AG09309 (cell line): ENCODE results near the gene TBC1D4.

Source experiments
- DNase-seq: peaks from one replicate; pipeline ENCODE4 v3.0.0-alpha.2; 2010; ENCODE audit warnings: low read depth
- H3K4me3 ChIP-seq: 2 replicates; pipeline ENCODE4 v1.5.1; 2011; ENCODE audit warnings: mild to moderate bottlenecking, low read depth, low read length, moderate library complexity; ENCODE audit not compliant: control insufficient read depth
- TF ChIP-seq, protein P1 (sequence below): IDR thresholded peaks from 2 replicates; pipeline ENCODE4 v1.5.1; 2011; ENCODE audit warnings: mild to moderate bottlenecking, low read depth, low read length, inconsistent platforms; ENCODE audit not compliant: insufficient read depth, control insufficient read depth; ENCODE audit errors: missing control alignments

TBC1D4 gene

GRCh38 chr13:75334634-75335447 is 147.1 kb downstream of the TBC1D4 start:
- H3K4me3 ChIP-seq = no peak overlapping the region
- DNase-seq = no peak
- TF ChIP-seq, protein P1, sequence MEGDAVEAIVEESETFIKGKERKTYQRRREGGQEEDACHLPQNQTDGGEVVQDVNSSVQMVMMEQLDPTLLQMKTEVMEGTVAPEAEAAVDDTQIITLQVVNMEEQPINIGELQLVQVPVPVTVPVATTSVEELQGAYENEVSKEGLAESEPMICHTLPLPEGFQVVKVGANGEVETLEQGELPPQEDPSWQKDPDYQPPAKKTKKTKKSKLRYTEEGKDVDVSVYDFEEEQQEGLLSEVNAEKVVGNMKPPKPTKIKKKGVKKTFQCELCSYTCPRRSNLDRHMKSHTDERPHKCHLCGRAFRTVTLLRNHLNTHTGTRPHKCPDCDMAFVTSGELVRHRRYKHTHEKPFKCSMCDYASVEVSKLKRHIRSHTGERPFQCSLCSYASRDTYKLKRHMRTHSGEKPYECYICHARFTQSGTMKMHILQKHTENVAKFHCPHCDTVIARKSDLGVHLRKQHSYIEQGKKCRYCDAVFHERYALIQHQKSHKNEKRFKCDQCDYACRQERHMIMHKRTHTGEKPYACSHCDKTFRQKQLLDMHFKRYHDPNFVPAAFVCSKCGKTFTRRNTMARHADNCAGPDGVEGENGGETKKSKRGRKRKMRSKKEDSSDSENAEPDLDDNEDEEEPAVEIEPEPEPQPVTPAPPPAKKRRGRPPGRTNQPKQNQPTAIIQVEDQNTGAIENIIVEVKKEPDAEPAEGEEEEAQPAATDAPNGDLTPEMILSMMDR = no peak

DNA sequence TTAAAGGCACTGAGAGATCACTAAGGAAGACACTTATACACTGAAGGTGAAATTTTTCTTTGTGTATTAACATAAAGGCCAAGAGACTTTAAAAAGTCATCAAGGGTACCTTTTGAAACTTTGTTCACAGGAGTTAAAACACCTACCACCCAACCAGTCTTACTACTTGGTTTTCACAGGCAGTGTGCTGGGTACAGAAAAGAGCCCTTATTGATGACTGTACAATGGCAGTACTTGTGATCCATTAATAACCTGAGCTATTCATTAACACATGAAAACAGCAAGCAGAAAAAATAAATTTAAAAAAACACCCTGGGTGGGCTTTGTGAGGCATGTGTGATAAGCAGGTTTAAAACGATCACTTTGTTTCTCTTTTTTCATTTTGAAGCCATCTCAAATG is 148.9 kb downstream of the TBC1D4 start:
- H3K4me3 ChIP-seq = no peak overlapping the region
- DNase-seq = no peak
- TF ChIP-seq, protein P1 = no peak

- H3K4me3 ChIP-seq = no peak overlapping the region
- no peak for DNase-seq
- TF ChIP-seq, protein P1 = no peak
These were observed 150.1 kb downstream of the TBC1D4 start for GRCh38 chr13:75331792-75332349.

DNA sequence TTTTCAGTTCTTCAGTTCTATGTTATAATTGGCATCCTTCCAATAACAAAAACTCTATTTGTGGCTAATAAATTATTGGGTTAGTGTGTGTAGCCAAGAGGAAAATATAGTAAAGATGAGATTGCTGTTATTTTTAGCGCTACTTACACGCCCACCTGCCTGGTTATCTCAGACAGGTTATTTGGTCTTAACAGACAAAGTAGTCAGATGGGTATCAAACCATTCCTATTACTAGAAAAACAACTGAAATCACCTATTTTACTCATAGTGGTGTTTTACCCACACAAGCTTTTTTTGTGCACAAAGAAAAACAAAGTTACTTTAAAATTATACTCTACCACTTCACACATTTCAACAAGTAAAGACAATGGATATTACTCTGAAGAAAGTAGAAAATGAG is 151.2 kb downstream of the TBC1D4 start:
- DNase-seq = no peak
- TF ChIP-seq, protein P1 = no peak
- no peak overlapping the region for H3K4me3 ChIP-seq

DNA sequence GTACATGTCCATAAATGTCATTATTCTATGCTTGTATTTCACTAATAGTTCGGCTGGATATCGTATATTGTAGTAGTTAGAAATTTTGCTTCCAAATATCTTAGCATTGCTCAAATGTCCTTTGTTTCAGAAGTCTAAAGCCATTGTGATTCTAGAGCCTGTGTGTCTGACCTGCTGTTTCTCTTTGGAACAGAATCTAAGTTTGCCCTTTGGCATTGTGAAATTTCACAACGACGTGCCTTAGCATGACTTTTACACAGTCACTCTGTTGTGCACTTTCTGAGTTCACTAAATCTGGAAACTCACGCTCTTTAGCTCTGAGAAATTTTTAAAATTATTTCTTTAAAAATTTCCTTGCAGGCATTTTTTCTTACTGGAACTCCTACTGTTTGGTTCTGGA is 152.2 kb downstream of the TBC1D4 start:
- no peak overlapping the region for H3K4me3 ChIP-seq
- TF ChIP-seq, protein P1 = no peak
- no peak for DNase-seq

GRCh38 chr13:75329097-75329496 is 152.9 kb downstream of the TBC1D4 start:
- no peak overlapping the region for H3K4me3 ChIP-seq
- TF ChIP-seq, protein P1 = no peak
- DNase-seq = no peak

GRCh38 chr13:75327135-75327510 is 154.8 kb downstream of the TBC1D4 start:
- H3K4me3 ChIP-seq = no peak overlapping the region
- no peak for DNase-seq
- TF ChIP-seq, protein P1 = no peak
